Psoas muscle (tissue), 8 donors: ENCODE data around the gene NAPA. TPM values are rescaled to one million over a fixed set of nuclear protein-coding genes. Genes with fewer than 3 reads are reported as not detected.
A peak's percentile ranks its signal among the peaks of the same experiment; 100 is the strongest.

Experiments used
- ATAC-seq, 4 donors: fragments of 200-7000 bp; cut with Tn5 transposase; one replicate each; pipeline ENCODE4 v1.9.1; 2020; ENCODE audit warnings: moderate library complexity in 3 of 4, mild to moderate bottlenecking in 2 of 4
- DNase-seq, 2 donors: peaks; one replicate each; pipeline ENCODE4 v3.0.0-alpha.2; 2020
- H3K27ac ChIP-seq: fragments of 200-600 bp; one replicate; pipeline ENCODE4 v1.8.0; 2022
- H3K27me3 ChIP-seq, 3 donors: fragments of 200-600 bp in 1 of 3; one replicate each; pipeline versions ENCODE4 v1.6.1 to v1.8.0; 2013 to 2022; ENCODE audit warnings: low read length in 2 of 3, mild to moderate bottlenecking in 2 of 3, moderate library complexity in 1 of 3; ENCODE audit not compliant: insufficient read depth in 3 of 3
- H3K36me3 ChIP-seq, 2 donors: fragments of 200-600 bp in 1 of 2; one replicate each; pipeline versions ENCODE4 v1.6.1 to v1.8.0; 2013 to 2022; ENCODE audit warnings: low read depth in 1 of 2, mild to moderate bottlenecking in 1 of 2, moderate library complexity in 1 of 2; ENCODE audit not compliant: insufficient read depth in 1 of 2
- H3K4me1 ChIP-seq: fragments of 200-600 bp; one replicate; pipeline ENCODE4 v1.8.0; 2022
- H3K4me3 ChIP-seq: fragments of 200-600 bp; one replicate; pipeline ENCODE4 v1.8.0; 2022; ENCODE audit warnings: mild to moderate bottlenecking
- H3K9me3 ChIP-seq: fragments of 200-600 bp; one replicate; pipeline ENCODE4 v1.8.0; 2022
- CTCF ChIP-seq: fragments of 200-600 bp; IDR thresholded peaks from one replicate; pipeline ENCODE4 v1.8.0; 2022; ENCODE audit warnings: antibody characterized with exemption
- WGBS, 3 donors: extraction: QIAGEN DNeasy Blood & Tissue Kit; methylation state at CpG; one replicate each; pipeline versions ENCODE4 v1.1.6 to v1.1.7; 2013; 5-methylcytosine and 5-hydroxymethylcytosine counted together
- intact Hi-C, 2 donors: fragments of 100-400 bp; cut with DNase I; formaldehyde crosslinking; loops; one replicate each; pipeline versions ENCODE4 v1.11.0 to v1.14.2; 2022
- polyA plus RNA-seq, 3 donors: library from polyadenylated mRNA; stranded (reverse); fragments of 200-250 nt; gene quantifications; one replicate each; pipeline ENCODE4 v1.2.3, GENCODE V29; 2013
- total RNA-seq, 4 donors: library from RNA; stranded (reverse); fragmentation: NEBNext Ultra II Directional in 2 of 4; extraction: Animal tissue kit (Norgen Biotek cat#: 25700) in 2 of 4; gene quantifications; one replicate each; pipeline versions ENCODE4 v1.2.1 to v1.2.4, GENCODE V29; 2021 to 2023
- donor health status: healthy with polysubstance abuse.
- donor health status: DM: no; HTN: no; CAD: no; lungs with moderate emphysema.
- donor health status: Bipolar disorder and iron deficiency.
- donor health status: healthy.
- donor health status: DM: yes; HTN: yes; CAD: no.
- donor health status: DM: no; HTN: no; CAD: no.
- donor health status: DM: no; HTN: no; CAD: no.
- donor health status: DM: yes; HTN: yes; CAD: no.

NAPA gene
- total and polyA plus RNA-seq, 7 donors = 103 to 182 (median 124) TPM

- no peak for ATAC-seq
- Histone ChIP-seq H3K4me3 (no peak overlapping the region), H3K27ac (no peak overlapping the region), H3K36me3 (no peaks in the 10 kb centered on the region), H3K27me3 (peaks cover 0 to 5% (median 1%) of the 10 kb centered on the region in 3 donors), H3K9me3 (no peaks in the 10 kb centered on the region), H3K4me1 (peaks cover 5% of the 10 kb centered on the region)
- no peak for TF ChIP-seq CTCF
- intact Hi-C loops = no loop called here
- 38 to 43% (median 43%) methylated on average over 7 of the region's 7 CpGs for WGBS, 3 donors
- no peak for DNase-seq
These were observed 8.6 kb upstream of the NAPA start for GRCh38 chr19:47523473-47523872.

DNA sequence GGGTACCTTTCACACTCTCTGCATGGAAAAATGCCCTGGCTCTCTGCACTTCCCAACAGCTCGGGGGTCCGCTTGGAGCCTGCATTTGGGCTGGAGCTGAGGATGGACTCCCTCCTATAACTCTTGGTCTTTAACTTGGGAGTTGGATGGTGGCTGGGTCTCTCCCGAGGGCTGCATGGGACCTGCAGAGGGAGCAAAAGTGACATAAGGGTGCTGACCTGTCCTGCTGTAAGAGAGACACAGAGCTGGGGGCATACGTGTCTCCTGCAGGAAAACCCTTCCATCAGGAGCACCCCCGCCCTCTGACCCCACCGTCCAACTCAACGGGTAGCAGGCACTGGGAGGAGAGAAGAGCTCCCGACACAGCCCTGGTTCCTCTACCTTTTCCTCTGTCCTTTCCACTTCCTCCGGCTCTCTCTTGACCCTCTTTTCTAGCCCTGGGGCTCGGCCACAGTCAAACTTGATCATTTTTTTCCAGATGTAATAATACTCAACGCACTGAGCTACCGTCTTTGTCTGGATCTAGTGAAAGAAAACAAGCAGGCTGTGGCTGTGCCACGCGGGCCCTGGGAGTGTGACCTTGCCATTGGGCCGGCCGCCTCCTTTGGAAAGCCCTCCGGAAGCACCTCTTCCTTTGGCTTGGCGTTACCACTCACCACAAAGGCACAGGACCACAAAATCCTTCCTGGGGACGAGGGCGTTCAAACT is 6.8 kb upstream of the NAPA start:
- peak; percentile 19 to 42 (median 37) for ATAC-seq
- no peak for TF ChIP-seq CTCF
- intact Hi-C loops = no loop called here
- Histone ChIP-seq H3K36me3 (no peaks in the 10 kb centered on the region), H3K9me3 (no peaks in the 10 kb centered on the region), H3K4me3 (no peak overlapping the region), H3K4me1 (peaks cover 5% of the 10 kb centered on the region), H3K27me3 (peaks cover 0 to 5% (median 1%) of the 10 kb centered on the region in 3 donors), H3K27ac (no peak overlapping the region)
- 42 to 49% (median 45%) methylated on average over 19 to 20 of the region's 20 CpGs for WGBS, 3 donors
- DNase-seq = peak in 1 of 2 donors; percentile 44

DNA sequence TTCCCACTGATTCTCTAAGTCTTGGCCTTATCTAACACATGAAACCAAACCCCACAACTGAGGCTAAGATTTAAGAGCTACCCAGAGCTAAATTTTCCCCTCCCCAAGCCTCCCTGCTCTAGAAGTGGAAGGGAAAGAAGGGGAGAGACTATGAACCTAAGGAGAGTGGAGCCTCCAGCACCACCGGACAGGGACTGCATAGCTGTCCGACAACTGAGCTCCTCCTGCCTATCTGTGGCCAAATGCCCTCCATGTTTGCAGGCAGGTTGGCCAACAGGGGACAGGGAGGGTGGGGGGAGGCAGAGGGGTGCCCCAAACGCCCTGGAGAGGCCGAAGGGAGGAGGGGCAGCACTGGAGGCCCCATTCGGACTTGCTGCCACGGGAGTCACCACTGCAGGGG is 6.0 kb upstream of the NAPA start:
- intact Hi-C loops = no loop called here
- no peak for ATAC-seq
- WGBS, 3 donors = 68 to 84% (median 76%) methylated on average over 4 to 6 of the region's 6 CpGs

DNA sequence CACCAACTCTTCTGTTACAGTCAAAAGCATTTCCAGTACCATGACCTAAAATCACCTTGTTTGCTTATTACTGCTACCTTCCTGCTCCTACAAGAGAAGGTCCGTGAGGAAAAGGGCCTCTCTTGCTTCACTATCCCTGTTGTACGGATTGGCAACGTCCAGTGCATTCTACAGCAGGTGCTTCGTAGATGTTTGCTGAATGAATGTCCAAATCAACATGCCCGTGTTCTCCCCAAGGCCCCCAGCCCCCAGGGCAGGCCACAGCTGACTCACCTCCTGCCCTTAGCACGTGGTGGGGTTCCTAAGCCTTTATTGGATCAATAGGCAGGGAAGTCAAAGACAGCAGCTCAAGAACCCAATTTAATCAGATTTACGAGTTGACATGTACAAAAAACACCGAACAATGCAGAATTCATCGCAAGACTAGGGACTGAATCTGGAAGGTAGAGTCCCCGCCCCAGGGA is 5.5 kb upstream of the NAPA start:
- Histone ChIP-seq H3K4me3 (no peak overlapping the region), H3K9me3 (no peaks in the 10 kb centered on the region), H3K27ac (no peak overlapping the region), H3K4me1 (peaks cover 5% of the 10 kb centered on the region), H3K36me3 (no peaks in the 10 kb centered on the region), H3K27me3 (peaks cover 0 to 5% (median 1%) of the 10 kb centered on the region in 3 donors)
- 70 to 86% (median 75%) methylated on average over 10 of the region's 10 CpGs for WGBS, 3 donors
- no peak for DNase-seq
- ATAC-seq = no peak
- no peak for TF ChIP-seq CTCF
- intact Hi-C loops = no loop called here

More for the DNA sequence above, 6.0 kb upstream of the NAPA start:
- no peak for TF ChIP-seq CTCF
- Histone ChIP-seq H3K27me3 (peaks cover 0 to 5% (median 1%) of the 10 kb centered on the region in 3 donors), H3K27ac (no peak overlapping the region), H3K4me3 (no peak overlapping the region), H3K4me1 (peaks cover 5% of the 10 kb centered on the region), H3K9me3 (no peaks in the 10 kb centered on the region), H3K36me3 (no peaks in the 10 kb centered on the region)
- peak in 1 of 2 donors; percentile 23 for DNase-seq
